ENCODE data around the gene TNF.

TNF gene

DNA sequence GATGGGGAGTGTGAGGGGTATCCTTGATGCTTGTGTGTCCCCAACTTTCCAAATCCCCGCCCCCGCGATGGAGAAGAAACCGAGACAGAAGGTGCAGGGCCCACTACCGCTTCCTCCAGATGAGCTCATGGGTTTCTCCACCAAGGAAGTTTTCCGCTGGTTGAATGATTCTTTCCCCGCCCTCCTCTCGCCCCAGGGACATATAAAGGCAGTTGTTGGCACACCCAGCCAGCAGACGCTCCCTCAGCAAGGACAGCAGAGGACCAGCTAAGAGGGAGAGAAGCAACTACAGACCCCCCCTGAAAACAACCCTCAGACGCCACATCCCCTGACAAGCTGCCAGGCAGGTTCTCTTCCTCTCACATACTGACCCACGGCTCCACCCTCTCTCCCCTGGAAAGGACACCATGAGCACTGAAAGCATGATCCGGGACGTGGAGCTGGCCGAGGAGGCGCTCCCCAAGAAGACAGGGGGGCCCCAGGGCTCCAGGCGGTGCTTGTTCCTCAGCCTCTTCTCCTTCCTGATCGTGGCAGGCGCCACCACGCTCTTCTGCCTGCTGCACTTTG, at the start of gene TNF:
Gene TNF (plus strand): TSS at position 231 of the 567 bp plus-strand sequence. CDS start 177 bp downstream, at position 408.
- DNase-seq, result no peak

DNA sequence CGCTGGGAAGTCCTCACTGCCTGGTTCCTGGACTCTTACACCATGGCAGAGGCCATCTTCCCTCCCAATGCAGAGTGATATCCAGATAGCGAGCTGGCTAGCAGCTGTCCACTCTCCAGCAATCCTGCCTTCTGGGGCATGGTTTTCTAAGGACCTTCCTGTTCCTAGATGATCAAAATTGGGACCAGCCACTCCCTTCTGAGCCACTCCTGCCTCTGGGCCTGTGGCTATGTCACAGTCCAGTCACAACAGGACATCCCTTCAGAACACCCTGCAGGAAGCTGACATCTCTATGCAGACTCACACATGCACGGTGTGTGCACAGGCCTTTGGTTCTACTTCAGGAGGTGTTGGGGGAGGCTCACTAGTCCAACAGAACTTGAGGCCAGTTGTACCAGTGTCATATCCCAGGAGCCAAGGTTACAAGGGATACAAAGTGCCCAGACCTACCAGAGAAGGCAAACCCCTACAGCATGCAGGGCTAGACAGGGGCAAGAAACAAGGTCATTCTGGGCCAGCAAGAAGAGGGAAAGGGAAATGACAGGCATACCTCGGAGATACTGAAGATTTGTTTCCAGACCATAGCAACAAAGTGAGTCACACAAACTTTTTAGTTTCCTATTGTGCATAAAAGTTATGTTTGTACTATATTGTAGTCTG, 49.3 kb upstream of the TNF start:
- peak; percentile 18 for DNase-seq

DNA sequence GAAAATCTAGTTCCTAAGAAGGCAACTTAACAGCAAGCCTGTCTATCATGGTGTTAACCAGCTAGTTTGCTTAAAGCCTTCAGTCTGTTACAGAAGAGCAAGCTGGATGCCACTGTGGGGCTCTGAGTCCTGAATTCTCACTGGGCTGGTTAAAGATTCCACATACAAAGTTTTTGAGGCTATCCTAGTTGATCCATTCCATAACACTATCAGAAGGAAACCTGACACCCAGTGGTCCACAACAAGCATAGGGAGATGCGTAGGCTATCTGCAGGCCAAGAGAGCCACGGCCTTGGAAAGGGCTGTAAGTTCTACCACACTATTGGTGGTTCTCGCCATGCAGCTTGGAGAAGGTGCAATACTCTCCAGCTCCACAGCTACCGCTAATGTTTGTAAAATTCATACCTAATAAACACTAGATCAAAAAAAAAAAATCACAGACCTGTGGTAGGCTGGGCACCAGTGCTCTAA, 47.0 kb upstream of the TNF start:
- DNase-seq, result peak; percentile 39

DNA sequence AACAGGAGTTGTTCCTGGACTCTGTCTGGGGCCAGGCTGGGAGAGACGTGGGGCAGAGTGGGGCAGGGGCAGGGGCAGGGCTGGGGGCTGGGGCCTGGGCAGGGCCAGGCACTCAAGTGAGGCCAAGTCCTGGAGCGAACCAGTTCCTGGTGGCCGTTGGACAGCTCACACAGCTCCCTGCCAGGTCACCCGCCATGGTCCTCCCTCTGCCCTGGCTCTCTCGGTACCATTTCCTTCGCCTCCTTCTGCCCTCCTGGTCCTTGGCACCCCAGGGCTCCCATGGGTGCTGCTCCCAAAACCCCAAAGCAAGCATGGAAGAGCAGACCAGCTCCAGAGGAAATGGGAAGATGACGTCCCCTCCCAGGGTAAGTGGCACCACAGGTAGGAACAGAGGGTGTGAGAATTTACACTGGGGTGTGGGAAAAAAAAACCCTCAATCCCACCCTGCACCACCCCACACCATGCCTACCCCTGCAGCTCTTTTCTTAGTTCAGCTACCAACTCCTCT, 46.5 kb upstream of the TNF start, which contains the start of gene MCCD1:
Gene MCCD1 (plus strand): TSS at position 142 of the 508 bp plus-strand sequence. CDS start 53 bp downstream, at position 195.
- DNase-seq, result no peak

DNA sequence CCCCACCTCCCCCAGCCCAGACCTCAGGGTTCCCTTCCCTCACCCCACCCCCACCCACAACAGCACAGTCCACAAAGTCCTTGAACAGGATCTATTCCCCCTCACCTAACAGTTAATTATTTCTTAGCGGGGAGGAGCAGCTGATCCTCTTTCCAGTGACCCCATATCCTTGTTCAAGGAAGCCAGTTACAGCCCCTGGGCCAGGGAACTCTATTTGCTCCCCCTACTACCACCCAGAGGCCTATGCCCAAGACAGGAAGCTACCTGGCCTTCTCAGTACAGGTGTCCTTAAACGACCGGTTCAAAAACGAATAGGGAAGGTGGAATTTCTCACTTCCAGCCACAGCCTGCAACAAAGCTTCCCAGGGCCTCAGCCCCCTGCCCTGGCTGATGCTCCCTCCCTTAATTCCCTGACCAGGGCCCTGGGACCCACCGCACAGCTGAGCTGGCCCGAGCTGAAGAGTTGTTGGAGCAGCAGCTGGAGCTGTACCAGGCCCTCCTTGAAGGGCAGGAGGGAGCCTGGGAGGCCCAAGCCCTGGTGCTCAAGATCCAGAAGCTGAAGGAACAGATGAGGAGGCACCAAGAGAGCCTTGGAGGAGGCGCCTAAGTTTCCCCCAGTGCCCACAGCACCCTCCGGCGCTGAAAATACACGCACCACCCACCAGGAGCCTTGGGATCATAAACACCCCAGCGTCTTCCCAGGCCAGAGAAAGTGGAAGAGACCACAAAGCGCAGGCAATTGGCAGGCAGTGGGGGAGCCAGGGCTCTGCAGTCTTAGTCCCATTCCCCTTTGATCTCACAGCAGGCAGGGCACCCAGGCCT, 45.8 kb upstream of the TNF start:
- peak; percentile 18 for DNase-seq

DNA sequence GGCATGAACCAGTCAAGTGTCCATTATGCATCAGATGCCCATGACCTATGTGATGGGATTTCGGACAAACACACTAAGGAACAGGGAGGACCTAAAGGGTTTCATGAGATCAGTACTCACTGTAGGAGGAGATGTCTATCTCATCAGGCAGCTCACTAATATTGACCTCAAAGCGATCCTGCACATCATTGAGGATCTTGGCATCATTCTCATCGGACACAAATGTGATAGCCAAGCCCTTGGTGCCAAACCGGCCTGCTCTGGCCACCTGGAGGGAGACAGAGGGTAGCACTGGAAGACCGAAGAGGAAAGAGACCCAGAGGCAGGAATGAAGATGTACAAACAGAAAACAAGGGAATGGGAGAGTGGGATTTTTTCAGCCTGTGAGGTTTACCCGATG, 44.7 kb upstream of the TNF start:
- no peak for DNase-seq

DNA sequence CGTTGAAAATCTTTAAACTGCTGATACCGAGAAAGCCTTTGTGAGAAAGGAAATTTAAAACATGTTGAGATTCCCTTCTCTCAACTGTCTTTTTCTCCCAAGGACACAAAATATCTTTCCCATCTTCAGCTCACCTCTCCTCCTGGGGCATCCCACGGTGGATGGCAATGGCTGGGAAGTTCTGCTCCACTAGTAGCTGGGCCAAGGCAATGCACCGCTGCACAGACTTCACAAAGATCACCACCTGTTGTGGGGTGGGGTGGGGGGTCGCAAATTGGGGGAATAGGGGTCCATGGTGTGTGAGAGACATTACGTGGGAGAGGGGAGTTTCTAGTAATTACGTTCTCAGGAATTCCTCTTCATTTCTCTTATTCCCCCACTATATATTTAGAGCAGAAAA, 44.2 kb upstream of the TNF start:
- no peak for DNase-seq

DNA sequence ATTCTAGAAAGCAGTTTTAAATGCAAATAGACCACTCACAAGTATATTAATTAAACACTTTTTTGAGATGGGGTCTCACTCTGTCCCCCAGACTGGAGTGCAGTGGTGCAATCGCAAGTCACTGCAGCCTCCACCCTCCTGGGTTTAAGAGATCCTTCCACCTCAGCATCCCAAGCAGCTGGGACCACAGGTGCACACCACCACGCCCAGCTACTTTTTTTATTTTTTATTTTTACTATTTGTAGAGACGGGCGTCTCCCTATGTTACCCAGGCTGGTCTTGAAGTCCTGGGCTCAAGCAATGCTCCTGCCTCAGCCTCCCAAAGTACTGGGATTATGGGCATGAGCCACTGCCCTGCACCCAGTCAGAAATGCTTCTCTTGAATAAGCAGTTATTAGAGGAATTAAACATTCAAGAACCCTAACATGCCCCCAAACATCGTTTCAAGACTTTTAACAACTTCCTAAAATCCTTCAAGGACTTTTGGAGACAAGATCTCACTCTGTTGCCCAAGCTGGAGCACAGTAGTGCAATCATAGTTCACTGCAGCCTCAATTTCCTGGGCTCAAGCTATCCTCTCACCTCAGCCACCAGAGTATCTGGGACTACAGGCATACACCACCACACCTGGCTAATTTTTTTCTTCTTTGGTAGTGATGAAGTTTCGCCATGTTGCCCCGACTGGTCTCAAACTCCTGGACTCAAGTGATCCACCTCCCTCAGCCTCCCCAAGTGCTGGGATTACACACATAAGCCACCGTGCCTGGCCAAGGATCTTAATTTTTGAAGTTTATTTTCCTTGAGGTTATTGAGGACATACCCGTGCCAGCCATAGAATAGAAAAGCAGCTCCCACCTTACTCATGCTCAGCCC, 43.4 kb upstream of the TNF start:
- no peak for DNase-seq

DNA sequence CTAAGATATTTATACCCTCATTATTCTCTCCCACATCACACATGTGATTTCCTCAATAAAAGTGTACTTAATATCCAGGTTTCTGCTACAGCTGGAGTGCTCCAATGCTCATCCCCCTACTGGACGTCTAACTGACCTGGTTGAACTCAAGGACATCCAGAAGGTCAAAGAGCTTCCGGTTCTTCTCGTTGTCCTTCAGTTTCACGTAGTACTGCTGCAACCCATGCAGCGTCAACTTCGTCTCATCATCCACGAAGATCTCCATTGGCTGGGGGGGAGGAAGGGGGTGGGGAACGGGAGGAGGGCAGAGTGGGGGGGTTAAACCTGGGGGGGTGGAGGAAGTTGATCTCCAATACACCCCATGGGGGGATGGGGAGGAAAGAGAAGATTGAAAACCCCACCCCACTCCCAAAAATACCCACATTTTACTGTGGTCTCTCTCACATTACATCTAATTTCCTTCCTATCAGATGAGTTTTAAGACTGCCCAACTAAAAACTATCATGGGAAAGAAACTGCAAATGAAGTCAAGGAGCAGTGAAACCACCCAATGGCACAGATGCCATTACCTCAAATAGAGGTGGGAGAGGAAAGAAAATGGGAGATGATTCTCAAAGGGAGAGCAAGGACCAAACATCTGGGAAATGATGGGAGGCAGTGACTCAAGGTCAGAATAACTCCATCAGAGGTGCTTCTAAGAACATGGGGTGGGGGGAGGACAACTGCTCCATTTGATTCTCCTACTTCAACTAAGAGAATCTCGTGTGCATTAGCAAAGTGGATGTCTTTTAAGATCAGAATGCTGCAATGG, 42.5 kb upstream of the TNF start:
- DNase-seq, result no peak

DNA sequence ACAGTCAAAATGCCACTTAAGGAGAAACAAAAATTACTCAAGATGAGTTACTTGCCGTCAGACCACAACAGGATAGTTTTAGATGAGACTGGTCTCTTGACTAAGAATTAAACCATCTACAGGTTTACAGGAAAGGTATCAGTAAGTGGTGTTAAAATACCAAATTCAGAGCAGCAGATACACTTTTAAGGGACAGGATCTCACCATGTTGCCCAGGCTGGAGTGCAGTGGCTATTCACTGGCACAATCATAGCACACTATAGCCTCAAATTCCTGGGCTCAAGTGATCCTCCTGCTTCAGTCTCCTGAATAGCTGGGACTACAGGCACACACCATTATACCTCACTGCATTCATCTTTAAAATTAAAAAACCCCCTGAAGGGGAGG, 41.9 kb upstream of the TNF start:
- no peak for DNase-seq

DNA sequence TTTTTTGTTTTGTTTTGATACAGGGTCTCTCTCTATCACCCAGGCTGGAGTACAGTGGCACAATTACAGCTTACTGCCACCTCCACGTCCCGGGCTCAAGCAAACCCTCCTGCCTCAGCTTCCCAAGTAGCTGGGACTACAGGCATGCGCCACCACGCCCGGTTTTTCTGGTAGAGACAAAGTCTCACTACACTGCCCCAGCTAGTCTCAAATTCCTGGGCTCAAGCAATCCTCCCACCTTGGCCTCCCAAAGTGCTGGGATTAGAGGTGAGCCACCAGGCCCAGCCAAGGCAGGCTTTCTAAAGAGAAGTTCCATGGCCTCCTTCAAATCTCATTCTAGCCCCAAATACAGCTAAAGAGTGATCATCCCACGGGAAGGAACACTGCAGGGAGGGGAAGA, 41.4 kb upstream of the TNF start:
- DNase-seq, result no peak

DNA sequence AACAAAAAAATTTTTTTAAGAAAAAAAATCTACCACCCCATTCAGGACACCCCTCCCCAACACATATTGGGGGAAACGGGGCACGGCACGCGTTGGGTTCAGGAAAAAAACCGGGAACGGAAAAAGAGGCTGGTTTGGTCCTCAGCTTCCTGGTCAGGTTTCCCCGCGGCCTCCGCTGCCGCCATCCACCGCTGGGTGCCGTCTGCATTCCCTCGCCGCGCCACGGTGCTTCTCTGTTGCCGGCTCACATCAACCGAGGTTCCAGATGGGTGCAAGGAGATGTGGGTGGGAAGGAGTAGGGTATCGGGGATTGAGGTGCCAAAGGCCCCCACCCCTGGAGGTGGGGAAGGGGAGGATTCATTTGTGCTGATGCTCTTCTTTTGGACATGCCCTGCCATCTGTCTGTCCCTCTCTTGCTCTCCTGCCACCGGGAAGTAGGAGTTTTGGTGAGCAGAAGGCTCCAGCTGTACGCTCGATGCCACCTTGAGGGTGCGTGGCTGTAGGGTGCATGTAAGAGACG, 40.8 kb upstream of the TNF start:
- DNase-seq, result no peak

DNA sequence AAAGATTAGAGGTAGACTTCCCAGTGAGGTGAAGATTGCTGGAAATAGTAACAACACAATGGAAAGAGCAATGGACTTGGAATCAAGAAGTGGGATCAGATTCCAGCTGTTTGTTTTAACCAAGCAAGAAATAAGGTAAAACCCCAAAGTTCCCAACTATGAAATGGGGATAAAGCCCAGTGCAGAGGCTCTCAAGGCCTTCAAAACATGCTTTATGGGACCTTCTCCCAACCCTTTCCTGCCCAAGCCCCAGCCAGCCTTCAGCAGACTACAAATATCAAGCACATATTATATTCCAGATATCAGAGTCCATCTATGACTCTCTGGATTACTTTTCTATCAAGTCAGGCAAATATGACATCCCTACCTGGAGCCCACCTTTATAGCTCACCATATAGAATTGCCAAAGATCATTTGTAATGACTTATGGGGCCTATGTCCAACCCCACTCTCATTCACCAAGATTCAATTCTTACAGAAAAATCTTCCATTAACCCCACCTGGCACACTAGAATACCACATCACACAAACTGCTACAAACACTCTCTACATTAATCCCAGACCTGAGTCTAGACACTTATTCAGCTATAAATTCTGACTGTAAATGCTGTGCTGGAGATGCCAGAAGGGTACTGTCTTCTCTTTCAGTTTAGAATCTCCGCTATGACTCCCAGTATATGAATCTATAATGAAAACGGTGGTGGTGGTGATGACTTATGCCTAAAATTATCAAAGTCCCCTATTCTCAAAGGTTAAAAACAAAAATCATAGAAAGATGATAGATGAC, 39.6 kb upstream of the TNF start:
- DNase-seq, result no peak

DNA sequence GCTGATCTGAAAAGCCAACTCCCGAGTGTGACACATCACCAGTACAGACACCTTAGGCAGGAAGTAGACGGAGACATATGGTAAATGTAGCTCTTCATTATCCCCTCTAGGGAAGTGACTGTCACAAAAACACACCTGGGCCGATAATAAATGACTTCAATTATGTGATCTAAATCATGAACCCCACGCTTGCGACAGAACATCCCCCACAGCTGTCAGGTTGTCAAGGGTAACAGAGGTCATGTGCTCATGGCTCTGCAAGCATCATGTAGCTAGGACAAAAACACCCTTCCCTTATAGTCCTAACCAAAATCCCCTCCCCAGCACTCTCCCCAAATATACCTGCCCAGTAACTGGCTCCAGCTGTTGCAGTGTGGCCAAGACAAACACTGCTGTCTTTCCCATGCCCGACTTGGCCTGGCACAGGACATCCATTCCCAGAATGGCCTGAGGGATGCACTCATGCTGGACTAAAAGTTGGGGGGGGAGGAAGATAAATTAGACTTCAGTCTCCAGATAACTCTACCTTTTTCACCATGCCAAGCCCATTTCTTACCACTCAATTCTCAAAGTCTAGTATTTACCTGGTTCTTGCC, 36.5 kb upstream of the TNF start:
- DNase-seq, result no peak

DNA sequence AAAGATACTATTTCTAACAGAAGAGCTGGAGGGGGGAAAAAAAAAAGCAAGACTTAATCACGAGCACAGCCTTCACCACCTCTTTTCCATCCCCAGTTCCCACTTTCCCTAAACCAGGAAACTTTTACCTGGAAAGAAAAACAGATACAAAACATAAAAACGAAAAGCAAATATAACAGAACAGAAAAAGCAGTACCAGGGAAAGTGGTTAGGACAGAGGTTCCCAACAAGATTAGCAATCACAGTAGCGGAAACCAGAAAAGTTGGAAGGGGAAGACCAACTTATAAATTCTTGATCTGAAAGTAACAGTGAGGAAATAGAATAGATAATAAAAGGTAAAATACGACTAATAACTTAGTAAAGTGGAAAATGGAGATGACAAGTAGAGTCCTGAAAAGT, 34.7 kb upstream of the TNF start:
- DNase-seq, result no peak

DNA sequence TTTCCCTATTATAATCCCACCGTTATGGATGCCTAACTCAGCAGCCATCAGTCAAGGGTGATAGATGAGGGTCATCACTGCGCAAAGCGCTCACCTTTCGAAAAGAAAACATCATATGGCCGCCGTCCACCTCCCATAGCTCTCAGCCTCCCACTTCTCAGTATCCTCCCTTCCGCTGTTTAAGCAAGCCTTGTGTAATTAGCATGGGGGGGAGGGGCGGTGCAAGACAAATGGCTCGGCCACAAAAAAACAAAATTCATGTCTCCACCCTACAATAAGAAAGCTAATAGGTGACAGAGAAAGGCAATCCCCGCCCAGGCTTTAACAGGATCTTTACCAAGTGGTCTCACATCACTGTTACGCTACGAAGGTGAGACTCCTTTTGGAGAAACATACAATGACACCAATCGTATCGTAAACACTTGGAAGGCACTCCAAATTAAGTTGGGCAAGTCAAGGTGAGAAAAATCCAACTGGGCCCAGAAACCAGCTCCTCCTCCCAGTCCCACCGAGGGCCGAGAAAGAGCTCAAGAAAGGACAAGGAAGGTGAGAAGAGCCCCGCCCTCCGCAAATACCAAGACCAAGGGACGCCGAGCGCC, 34.2 kb upstream of the TNF start:
- DNase-seq, result peak; percentile 92

DNA sequence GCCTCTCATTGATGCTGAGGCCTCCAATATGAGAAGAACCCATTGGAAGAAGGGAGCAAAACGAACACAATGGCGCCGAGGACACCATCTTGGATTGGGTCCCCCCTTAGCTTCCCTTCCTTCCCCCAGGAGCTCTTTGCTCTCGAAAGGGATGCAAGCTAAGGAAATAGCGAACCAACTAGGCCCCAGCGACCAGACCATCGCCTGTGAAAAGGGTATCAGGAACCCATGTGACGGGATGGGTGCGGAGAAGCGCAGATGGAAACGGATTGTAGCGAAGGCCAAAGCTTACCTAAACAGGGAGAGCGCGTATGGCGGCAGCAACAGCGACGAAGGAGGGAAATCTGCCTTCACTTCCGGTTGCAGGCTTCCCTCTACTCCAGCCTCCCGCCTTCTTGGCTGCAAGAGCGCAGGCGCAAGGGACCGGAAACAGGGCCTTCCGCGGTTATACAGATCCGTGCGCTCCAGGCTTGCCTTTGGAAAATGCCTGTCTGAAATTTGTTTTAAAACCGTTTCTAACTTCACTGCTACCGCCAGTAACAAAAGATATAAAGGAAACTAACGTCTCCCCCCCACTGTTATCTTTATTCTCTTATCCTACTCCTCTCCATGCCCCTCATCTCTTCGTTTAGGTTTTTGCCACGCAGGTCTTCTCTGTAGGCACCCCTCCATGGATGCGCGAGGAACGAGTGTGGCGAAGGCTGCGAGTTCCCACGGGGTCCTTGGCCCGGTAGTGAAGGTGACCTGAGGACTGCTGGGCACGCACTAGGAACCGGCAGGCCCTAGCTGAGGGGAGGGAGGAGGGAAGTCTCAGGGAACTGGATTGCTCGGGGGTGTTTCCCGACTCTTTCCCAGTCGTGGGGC, 33.5 kb upstream of the TNF start, which contains the start of gene DDX39B:
Gene DDX39B (minus strand): TSS at position 346 of the 864 bp plus-strand sequence. CDS start 1,471 bp downstream, outside the sequence.
- peak; percentile 99 for DNase-seq

DNA sequence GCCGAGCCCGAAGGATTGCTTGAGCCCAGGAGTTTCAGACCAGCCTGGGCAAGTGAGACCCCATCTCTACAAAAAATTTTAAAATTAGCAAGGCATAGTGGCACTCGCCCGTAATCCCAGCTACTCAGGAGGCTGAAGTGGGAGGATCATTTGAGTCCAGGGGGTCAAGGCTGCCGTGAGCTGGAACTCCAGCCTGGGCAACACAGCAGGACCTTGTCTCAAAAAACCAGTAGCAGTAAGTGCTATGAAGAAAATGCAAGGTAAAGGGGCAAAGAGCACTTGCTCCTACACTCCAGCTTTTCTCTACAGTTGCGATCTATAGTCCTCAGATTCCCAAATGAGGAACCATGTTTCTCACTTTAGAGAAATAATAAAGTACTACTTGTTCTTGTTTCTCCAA, 31.7 kb upstream of the TNF start:
- DNase-seq, result no peak

DNA sequence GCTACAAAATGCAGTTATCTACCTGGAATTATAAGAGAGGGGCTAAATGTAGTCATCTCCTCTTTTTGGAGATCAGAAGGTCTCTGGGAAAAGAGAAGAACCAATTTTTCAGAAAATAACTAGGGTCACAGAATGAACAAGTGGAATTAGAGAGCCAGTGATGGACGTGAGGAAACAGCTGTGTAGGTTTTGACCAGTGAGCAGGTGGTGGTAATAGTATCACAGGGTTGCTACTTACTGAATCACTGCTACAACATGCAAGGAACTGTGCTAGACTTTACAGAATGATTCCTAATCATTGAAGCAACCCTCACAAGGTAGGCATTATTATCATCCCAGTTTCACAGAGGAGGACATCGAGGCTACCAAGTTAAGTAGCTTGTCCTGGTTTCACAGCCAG, 30.7 kb upstream of the TNF start:
- no peak for DNase-seq

Measured in hematopoietic multipotent progenitor cell treated with erythropoietin and hydrocortisone succinate and interleukin-3 and kit ligand, for 4 days (in vitro differentiated cells).